Calu3 (cell line): ENCODE data around the gene DCAF6. TPM values are rescaled to one million over a fixed set of nuclear protein-coding genes. Genes with fewer than 3 reads are reported as not detected.

Experiments used
- BruUV-seq: library from RNA; stranded (reverse); fragments of 400-500 nt; replicated peaks from 2 replicates; lab custom pipeline; 2021; lab: Mats Ljungman, UMichigan
- CTCF ChIA-PET: fragments of 300-600 bp; sonication (Branson Sonifier 250); formaldehyde crosslinking; loops from one replicate; lab custom pipeline; 2022; ENCODE audit warnings: antibody characterized with exemption; lab: Charles Lee
- DNase-seq: peaks from one replicate; pipeline ENCODE4 v3.0.0; 2022
- H3K27ac Mint-ChIP-seq: one replicate; pipeline ENCODE4 v1.8.0; 2022; ENCODE audit warnings: mixed read lengths; ENCODE audit not compliant: unreplicated experiment
- H3K27me3 Mint-ChIP-seq: one replicate; pipeline ENCODE4 v1.8.0; 2022; ENCODE audit warnings: mixed read lengths; ENCODE audit not compliant: unreplicated experiment
- H3K36me3 Mint-ChIP-seq: one replicate; pipeline ENCODE4 v1.8.0; 2022; ENCODE audit warnings: mild to moderate bottlenecking, moderate library complexity, mixed read lengths; ENCODE audit not compliant: insufficient read depth, unreplicated experiment
- H3K4me1 Mint-ChIP-seq: one replicate; pipeline ENCODE4 v1.8.0; 2022; ENCODE audit warnings: mild to moderate bottlenecking, low read depth, mixed read lengths; ENCODE audit not compliant: unreplicated experiment
- H3K4me3 Mint-ChIP-seq: one replicate; pipeline ENCODE4 v1.8.0; 2022; ENCODE audit warnings: mild to moderate bottlenecking, low read depth, moderate library complexity, mixed read lengths; ENCODE audit not compliant: unreplicated experiment
- H3K9me3 Mint-ChIP-seq: one replicate; pipeline ENCODE4 v1.8.0; 2022; ENCODE audit warnings: low read depth, mixed read lengths; ENCODE audit not compliant: unreplicated experiment
- CTCF ChIP-seq: fragments of 200-600 bp; IDR thresholded peaks from one replicate; pipeline ENCODE4 v1.8.0; 2022; ENCODE audit warnings: antibody characterized with exemption; ENCODE audit not compliant: unreplicated experiment
- intact Hi-C: fragments of 100-400 bp; cut with micrococcal nuclease; formaldehyde crosslinking; loops from one replicate; pipeline ENCODE4 v1.10.0; 2022; ENCODE audit not compliant: unreplicated experiment
- total RNA-seq: library from RNA; stranded (reverse); gene quantifications from 2 replicates; pipeline ENCODE4 v1.2.3, GENCODE V29; 2022

DCAF6 gene
- total RNA-seq, 1 experiment from 2014 or later: 64.0 TPM

DNA sequence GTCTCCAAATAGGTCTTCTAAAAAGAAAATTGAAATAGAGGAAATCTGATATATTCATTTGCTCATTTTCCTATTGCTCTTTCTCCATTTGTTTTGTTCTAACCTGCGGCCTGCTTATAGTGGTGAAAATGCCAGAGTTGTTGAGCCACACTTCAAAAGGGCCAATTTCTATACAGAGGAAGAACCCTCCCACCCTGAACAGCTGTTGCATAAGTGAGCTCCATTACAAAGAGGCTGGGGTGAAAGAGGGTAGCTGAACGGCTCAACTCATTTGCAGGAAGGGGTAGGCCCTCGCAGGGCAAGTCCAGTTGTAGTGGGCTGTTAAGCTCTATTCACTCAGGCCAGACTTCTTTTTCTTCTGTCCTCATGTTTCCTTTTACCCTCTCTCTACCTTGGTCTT, 31.3 kb upstream of the DCAF6 start:
- no TSS peak for BruUV-seq
- DNase-seq: no peak
- Mint-ChIP-seq H3K4me1 (peaks cover 5% of the 10 kb centered on the region), H3K36me3 (peaks cover 2% of the 10 kb centered on the region), H3K27me3 (no peaks in the 10 kb centered on the region), H3K27ac (no peak overlapping the region), H3K4me3 (no peak overlapping the region), H3K9me3 (peaks cover 3% of the 10 kb centered on the region)
- CTCF ChIA-PET: interaction anchor here (1.6 kb wide), 1 partner anchor 177 kb away, joined by 3 read pairs; no protein-coding TSS in a partner anchor
- TF ChIP-seq CTCF: no peak
- intact Hi-C loops: no loop called here

DNA sequence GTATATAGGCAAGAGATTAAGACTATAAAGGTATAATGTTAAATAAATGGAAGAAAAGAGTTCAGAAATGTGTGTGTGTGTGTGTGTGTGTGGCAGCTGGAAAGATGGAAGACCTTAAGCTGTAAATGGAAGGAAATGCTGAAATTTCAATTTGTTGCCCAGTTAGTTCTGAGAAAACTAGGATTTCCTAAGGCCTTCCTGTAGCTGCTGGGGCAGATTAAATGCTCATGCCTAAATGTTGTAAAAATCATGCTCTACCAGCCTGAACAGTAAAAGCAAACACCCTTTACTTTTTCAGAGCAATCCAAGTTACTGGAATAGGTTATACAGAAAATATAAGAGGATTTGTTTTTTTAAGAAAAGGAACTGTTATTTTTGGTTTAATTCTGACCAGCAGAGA, 30.8 kb upstream of the DCAF6 start:
- peaks cover 5% of the 10 kb centered on the region for H3K9me3 Mint-ChIP-seq
- intact Hi-C loops: no loop called here
- CTCF ChIA-PET: interaction anchor here (0.7 to 1.6 kb wide), 2 partner anchors 176 to 207 kb away, joined by 3 read pairs; no protein-coding TSS in a partner anchor
- H3K27me3 Mint-ChIP-seq: no peaks in the 10 kb centered on the region
- no peak for DNase-seq
- H3K4me3 Mint-ChIP-seq: no peak overlapping the region
- no peak overlapping the region for H3K27ac Mint-ChIP-seq
- H3K4me1 Mint-ChIP-seq: peaks cover 10% of the 10 kb centered on the region
- no peak for TF ChIP-seq CTCF
- peaks cover 6% of the 10 kb centered on the region for H3K36me3 Mint-ChIP-seq
- BruUV-seq: no TSS peak

- peak overlapping the region; percentile 66 for H3K27ac Mint-ChIP-seq
- CTCF ChIA-PET: no interaction called here
- H3K27me3 Mint-ChIP-seq: no peaks in the 10 kb centered on the region
- no peak for TF ChIP-seq CTCF
- intact Hi-C loops: no loop called here
- no TSS peak for BruUV-seq
- peaks cover 6% of the 10 kb centered on the region for H3K36me3 Mint-ChIP-seq
- H3K9me3 Mint-ChIP-seq: peaks cover 5% of the 10 kb centered on the region
- no peak overlapping the region for H3K4me3 Mint-ChIP-seq
- peaks cover 34% of the 10 kb centered on the region for H3K4me1 Mint-ChIP-seq
- no peak for DNase-seq
Measured at GRCh38 chr1:167909691-167910180, 26.7 kb upstream of the DCAF6 start.

GRCh38 chr1:167910530-167910929, 26.0 kb upstream of the DCAF6 start:
- no peak for TF ChIP-seq CTCF
- Mint-ChIP-seq H3K4me3 (no peak overlapping the region), H3K27me3 (no peaks in the 10 kb centered on the region), H3K36me3 (peaks cover 6% of the 10 kb centered on the region), H3K9me3 (peaks cover 5% of the 10 kb centered on the region), H3K4me1 (peaks cover 39% of the 10 kb centered on the region), H3K27ac (peak overlapping the region; percentile 66)
- BruUV-seq: no TSS peak
- intact Hi-C loops: no loop called here
- DNase-seq: no peak
- CTCF ChIA-PET: interaction anchor here (0.6 to 1.6 kb wide), 2 partner anchors 17 to 273 kb away, joined by 3 to 7 read pairs; no protein-coding TSS in a partner anchor
